Bronchial epithelial cell (primary cell): ENCODE results near the gene DUOX1. TPM values are rescaled to one million over a fixed set of nuclear protein-coding genes. Genes with fewer than 3 reads are reported as not detected.
A peak's percentile ranks its signal among the peaks of the same experiment; 100 is the strongest.

Experiments
- DNase-seq: peaks from one replicate; pipeline ENCODE4 v3.0.0-alpha.2; 2010; ENCODE audit warnings: low read depth
- FAIRE-seq: peaks from 2 replicates; lab custom pipeline; 2011; peaks lifted over from hg19 to GRCh38; lab: Jason Lieb, UNC
- H3K27me3 ChIP-seq: 2 replicates; pipeline ENCODE4 v1.5.1; 2011; ENCODE audit warnings: low read length; ENCODE audit not compliant: control insufficient read depth, insufficient read depth
- H3K36me3 ChIP-seq: 2 replicates; pipeline ENCODE4 v1.5.1; 2011; ENCODE audit warnings: low read length; ENCODE audit not compliant: control insufficient read depth, insufficient read depth
- H3K4me3 ChIP-seq: 2 replicates; pipeline ENCODE4 v1.5.1; 2011; ENCODE audit warnings: mild to moderate bottlenecking, low read depth, low read length, control low read depth
- total RNA-seq: library from RNA; depleted of rRNA; stranded (reverse); fragments of >200 nt; gene quantifications from 2 replicates; pipeline ENCODE4 v1.2.1, GENCODE V29; 2014
- TF ChIP-seq, protein P1 (sequence below): IDR thresholded peaks from 2 replicates; pipeline ENCODE4 v1.5.1; 2011; ENCODE audit warnings: mild to moderate bottlenecking, moderate library complexity, low read length, control low read depth, inconsistent platforms; ENCODE audit not compliant: insufficient read depth, severe bottlenecking

DUOX1 gene
- total RNA-seq, 1 donor from 2014 or later = 13.2 TPM

- H3K4me3 ChIP-seq = no peak overlapping the region
- H3K36me3 ChIP-seq = no peaks in the 10 kb centered on the region
- TF ChIP-seq, protein P1, sequence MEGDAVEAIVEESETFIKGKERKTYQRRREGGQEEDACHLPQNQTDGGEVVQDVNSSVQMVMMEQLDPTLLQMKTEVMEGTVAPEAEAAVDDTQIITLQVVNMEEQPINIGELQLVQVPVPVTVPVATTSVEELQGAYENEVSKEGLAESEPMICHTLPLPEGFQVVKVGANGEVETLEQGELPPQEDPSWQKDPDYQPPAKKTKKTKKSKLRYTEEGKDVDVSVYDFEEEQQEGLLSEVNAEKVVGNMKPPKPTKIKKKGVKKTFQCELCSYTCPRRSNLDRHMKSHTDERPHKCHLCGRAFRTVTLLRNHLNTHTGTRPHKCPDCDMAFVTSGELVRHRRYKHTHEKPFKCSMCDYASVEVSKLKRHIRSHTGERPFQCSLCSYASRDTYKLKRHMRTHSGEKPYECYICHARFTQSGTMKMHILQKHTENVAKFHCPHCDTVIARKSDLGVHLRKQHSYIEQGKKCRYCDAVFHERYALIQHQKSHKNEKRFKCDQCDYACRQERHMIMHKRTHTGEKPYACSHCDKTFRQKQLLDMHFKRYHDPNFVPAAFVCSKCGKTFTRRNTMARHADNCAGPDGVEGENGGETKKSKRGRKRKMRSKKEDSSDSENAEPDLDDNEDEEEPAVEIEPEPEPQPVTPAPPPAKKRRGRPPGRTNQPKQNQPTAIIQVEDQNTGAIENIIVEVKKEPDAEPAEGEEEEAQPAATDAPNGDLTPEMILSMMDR = no peak
- FAIRE-seq (no peak), DNase-seq (peak; percentile 80)
- H3K27me3 ChIP-seq = no peaks in the 10 kb centered on the region
These were observed 67.7 kb downstream of the DUOX1 start for GRCh38 chr15:45197512-45197911.

DNA sequence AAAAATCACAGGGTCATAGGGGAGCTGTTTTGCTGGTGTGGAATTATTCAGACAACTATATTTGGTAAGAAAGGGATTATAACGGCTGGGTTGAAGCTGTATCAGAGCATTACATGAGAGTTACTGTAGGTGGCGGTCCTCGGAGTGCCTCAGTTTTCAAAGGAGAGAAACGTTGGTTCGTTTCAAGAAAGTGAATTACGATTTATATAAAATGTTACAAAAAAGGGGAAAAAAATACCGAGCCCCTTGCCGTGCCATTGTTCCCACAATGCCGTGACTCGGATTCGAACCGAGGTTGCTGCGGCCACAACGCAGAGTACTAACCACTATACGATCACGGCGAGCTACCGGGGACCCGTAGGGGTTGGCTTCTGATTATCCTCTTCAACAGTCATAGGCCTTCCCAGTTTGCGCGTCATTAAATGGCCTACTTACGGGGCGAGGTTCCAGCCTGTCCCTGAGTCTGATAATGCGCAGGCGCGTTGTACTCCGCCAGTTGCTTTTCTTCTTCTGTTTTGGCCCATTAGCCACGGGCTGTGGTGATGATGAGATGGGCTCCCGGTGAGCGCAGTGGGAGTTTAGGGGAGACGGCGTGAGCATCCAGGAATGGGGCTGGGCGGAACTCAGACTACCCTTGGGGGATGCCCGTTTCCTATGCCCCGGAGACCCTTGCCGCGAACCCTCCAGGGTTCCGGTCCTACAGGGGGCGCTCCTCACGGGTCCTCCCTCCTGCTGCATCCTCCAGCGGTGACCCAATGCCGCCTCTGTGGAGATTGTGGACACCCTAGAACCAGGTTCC lies 68.7 kb downstream of the DUOX1 start:
- TF ChIP-seq, protein P1 = peak; percentile 91
- no peak for FAIRE-seq

DNA sequence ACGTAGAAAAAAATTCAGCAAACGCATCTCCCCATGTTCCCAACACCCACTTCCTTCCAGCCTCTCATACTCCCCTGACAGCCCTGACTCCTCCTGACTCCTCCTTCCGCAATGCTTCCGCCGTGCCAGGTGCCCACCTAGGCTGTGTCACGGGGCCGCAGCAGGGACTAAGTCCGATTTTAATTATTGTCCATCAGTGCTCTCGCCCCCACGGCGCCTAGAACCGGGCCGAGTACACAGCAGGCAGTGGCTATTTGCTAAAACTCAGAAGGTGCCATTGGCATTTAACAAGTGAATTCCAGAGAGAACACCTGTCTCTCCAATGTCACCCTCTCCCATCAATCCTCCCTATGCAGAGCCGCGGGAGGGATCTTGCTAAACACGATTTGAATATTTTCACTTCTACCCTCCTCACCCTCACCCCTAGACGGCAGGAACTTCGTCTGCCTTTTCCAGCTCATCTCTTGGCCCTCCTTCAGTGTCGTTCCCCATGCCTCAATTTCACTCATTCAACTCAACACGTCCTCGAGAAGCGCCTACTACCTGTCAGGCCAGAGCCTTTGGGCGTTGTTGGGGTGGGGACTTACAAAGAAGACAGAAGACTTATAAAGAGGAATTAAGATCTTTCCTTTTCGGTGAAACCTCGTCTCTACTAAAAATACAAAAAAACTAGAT lies 69.5 kb downstream of the DUOX1 start:
- no peaks in the 10 kb centered on the region for H3K27me3 ChIP-seq
- DNase-seq = peak; percentile 35

More for the DNA sequence above, 68.7 kb downstream of the DUOX1 start:
- H3K27me3 ChIP-seq = no peaks in the 10 kb centered on the region
- DNase-seq = peak; percentile 90
- peak overlapping the region; percentile 60 for H3K4me3 ChIP-seq
- H3K36me3 ChIP-seq = no peaks in the 10 kb centered on the region

GRCh38 chr15:45200001-45200798 lies 70.4 kb downstream of the DUOX1 start:
- Histone ChIP-seq H3K27me3 (no peaks in the 10 kb centered on the region), H3K4me3 (peak overlapping the region; percentile 60), H3K36me3 (no peaks in the 10 kb centered on the region)
- FAIRE-seq (no peak), DNase-seq (peak; percentile 90)
- TF ChIP-seq, protein P1 = no peak

More for the DNA sequence above, 69.5 kb downstream of the DUOX1 start:
- no peak for FAIRE-seq
- TF ChIP-seq, protein P1 = no peak
- peak overlapping the region; percentile 60 for H3K4me3 ChIP-seq
- H3K36me3 ChIP-seq = no peaks in the 10 kb centered on the region

GRCh38 chr15:45200799-45201556 lies 71.2 kb downstream of the DUOX1 start:
- DNase-seq = peak; percentile 79
- TF ChIP-seq, protein P1 = no peak
- no peaks in the 10 kb centered on the region for H3K36me3 ChIP-seq
- H3K4me3 ChIP-seq = peak overlapping the region; percentile 60
- FAIRE-seq = no peak
- H3K27me3 ChIP-seq = no peaks in the 10 kb centered on the region
